ENCODE results near the gene TRIM68. TPM values are rescaled to one million over a fixed set of nuclear protein-coding genes. Genes with fewer than 3 reads are reported as not detected.

TRIM68 gene
- 9.9 and 12.5 TPM in 2 replicates for total RNA-seq

GRCh38 chr11:4607781-4608666 is at the start of gene TRIM68:
TSS of gene TRIM68 (minus strand) at chr11:4608231. CDS start at chr11:4605504, 2,727 bp downstream.

GRCh38 chr11:4643682-4644081 is 35.7 kb upstream of the TRIM68 start, which contains the start of gene OR51E1:
TSS of gene OR51E1 (plus strand) at chr11:4643982. CDS start at chr11:4652527, 8,545 bp downstream.

GRCh38 chr11:4636962-4637661 is 29.1 kb upstream of the TRIM68 start, which contains the start of gene OR51D1:
TSS of gene OR51D1 (plus strand) at chr11:4637477. CDS start at chr11:4639791, 2,314 bp downstream.

GRCh38 chr11:4593739-4594138 is 14.3 kb downstream of the TRIM68 start, which contains the start of gene OR52I1:
TSS of gene OR52I1 (plus strand) at chr11:4594039. CDS start at chr11:4594039, 0 bp downstream.

GRCh38 chr11:4581443-4581842 is 26.6 kb downstream of the TRIM68 start, which contains the start of gene OR52I2:
TSS of gene OR52I2 (plus strand) at chr11:4581743.

Other genes with a start within 250 kb of the TRIM68 start
- gene OR52B4, start 239.8 kb downstream of the TRIM68 start, total RNA-seq = not detected in 2 replicates
- gene TRIM21, start 214.5 kb downstream of the TRIM68 start, total RNA-seq = 15.3 and 18.3 TPM in 2 replicates
- gene OR52K2, start 158.9 kb downstream of the TRIM68 start, total RNA-seq = not detected in 2 replicates
- not detected in 2 replicates for gene OR52K1, start 125.6 kb downstream of the TRIM68 start, total RNA-seq
- not detected in 2 replicates for gene OR52M1, start 63.0 kb downstream of the TRIM68 start, total RNA-seq
- not detected in 2 replicates for gene OR52I2, start 26.5 kb downstream of the TRIM68 start, total RNA-seq
- gene OR52I1, start 14.2 kb downstream of the TRIM68 start, total RNA-seq = not detected in 2 replicates
- not detected in 2 replicates for gene OR51D1, start 29.2 kb upstream of the TRIM68 start, total RNA-seq
- not detected in 2 replicates for gene OR51E1, start 35.8 kb upstream of the TRIM68 start, total RNA-seq
- gene OR51E2, start 89.6 kb upstream of the TRIM68 start, total RNA-seq = not detected in 2 replicates
- not detected in 2 replicates for gene MMP26, start 96.6 kb upstream of the TRIM68 start, total RNA-seq
- gene OR51F1, start 161.7 kb upstream of the TRIM68 start, total RNA-seq = not detected in 2 replicates
- gene OR52R1, start 196.1 kb upstream of the TRIM68 start, total RNA-seq = not detected in 2 replicates
- not detected in 2 replicates for gene OR51F2, start 213.1 kb upstream of the TRIM68 start, total RNA-seq
- gene OR51S1, start 241.0 kb upstream of the TRIM68 start, total RNA-seq = not detected in 2 replicates

All from cardiac atrium fibroblast (primary cell).